ENCODE results near the gene AP1S3. TPM values are rescaled to one million over a fixed set of nuclear protein-coding genes. Genes with fewer than 3 reads are reported as not detected.
A peak's percentile ranks its signal among the peaks of the same experiment; 100 is the strongest.

AP1S3 gene
- total RNA-seq, 1 donor from 2014 or later: 46.3 TPM

GRCh38 chr2:223859070-223859469, 21.7 kb upstream of the AP1S3 start:
- no peaks in the 10 kb centered on the region for H3K9me3 Mint-ChIP-seq
- ChIA-PET CTCF (interaction anchor here (1.3 to 1.8 kb wide), 3 partner anchors 21 to 131 kb away, joined by 3 to 7 read pairs (median 4); partner anchors contain the start of gene AP1S3), POLR2A (no interaction called here)
- DNase-seq: no peak
- H3K4me3 Mint-ChIP-seq: no peak overlapping the region
- no peak for TF ChIP-seq CTCF (IDR thresholded peaks at IDR 0.05)
- no peak for ATAC-seq (ENCODE audit: low read depth)
- intact Hi-C loops (cut with micrococcal nuclease): no loop called here
- H3K36me3 Mint-ChIP-seq (ENCODE audit: low read depth): peaks cover 7% of the 10 kb centered on the region
- no peak overlapping the region for H3K27ac Mint-ChIP-seq
- no peaks in the 10 kb centered on the region for H3K27me3 Mint-ChIP-seq
- peaks cover 13% of the 10 kb centered on the region for H3K4me1 Mint-ChIP-seq

- H3K27ac Mint-ChIP-seq: no peak overlapping the region
- no peaks in the 10 kb centered on the region for H3K9me3 Mint-ChIP-seq
- CTCF ChIA-PET: no interaction called here
- intact Hi-C loops (cut with micrococcal nuclease): no loop called here
- no peaks in the 10 kb centered on the region for H3K27me3 Mint-ChIP-seq
- peaks cover 12% of the 10 kb centered on the region for H3K36me3 Mint-ChIP-seq (ENCODE audit: low read depth)
- DNase-seq (no peak), ATAC-seq (ENCODE audit: low read depth) (no peak)
- peaks cover 21% of the 10 kb centered on the region for H3K4me1 Mint-ChIP-seq
- no peak overlapping the region for H3K4me3 Mint-ChIP-seq
- POLR2A ChIA-PET: interaction anchor here (1.0 kb wide), 1 partner anchor 40 kb away, joined by 3 read pairs; no protein-coding TSS in a partner anchor
- TF ChIP-seq CTCF (IDR thresholded peaks at IDR 0.05): no peak
Measured at GRCh38 chr2:223856584-223856983, 19.2 kb upstream of the AP1S3 start.

GRCh38 chr2:223856021-223856420, 18.6 kb upstream of the AP1S3 start:
- CTCF ChIA-PET: no interaction called here
- Mint-ChIP-seq H3K36me3 (ENCODE audit: low read depth) (peaks cover 16% of the 10 kb centered on the region), H3K27me3 (no peaks in the 10 kb centered on the region), H3K9me3 (no peaks in the 10 kb centered on the region), H3K4me1 (peaks cover 26% of the 10 kb centered on the region), H3K4me3 (no peak overlapping the region), H3K27ac (peak overlapping the region; percentile 42)
- POLR2A ChIA-PET: interaction anchor here (1.0 kb wide), 1 partner anchor 41 kb away, joined by 3 read pairs; no protein-coding TSS in a partner anchor
- DNase-seq (no peak), ATAC-seq (ENCODE audit: low read depth) (no peak)
- TF ChIP-seq CTCF (IDR thresholded peaks at IDR 0.05): no peak
- intact Hi-C loops (cut with micrococcal nuclease): no loop called here

GRCh38 chr2:223855426-223855825, 18.0 kb upstream of the AP1S3 start:
- Mint-ChIP-seq H3K9me3 (no peaks in the 10 kb centered on the region), H3K4me1 (peaks cover 28% of the 10 kb centered on the region), H3K27ac (no peak overlapping the region), H3K27me3 (no peaks in the 10 kb centered on the region), H3K36me3 (ENCODE audit: low read depth) (peaks cover 21% of the 10 kb centered on the region), H3K4me3 (no peak overlapping the region)
- no peak for TF ChIP-seq CTCF (IDR thresholded peaks at IDR 0.05)
- intact Hi-C loops (cut with micrococcal nuclease): loop anchor here (2.0 kb wide), 1 partner anchor 17 kb away; no protein-coding TSS in a partner anchor
- ATAC-seq (ENCODE audit: low read depth) (no peak), DNase-seq (no peak)
- POLR2A ChIA-PET: no interaction called here
- CTCF ChIA-PET: no interaction called here

- ChIA-PET POLR2A (no interaction called here), CTCF (no interaction called here)
- Mint-ChIP-seq H3K9me3 (no peaks in the 10 kb centered on the region), H3K27me3 (no peaks in the 10 kb centered on the region), H3K36me3 (ENCODE audit: low read depth) (peaks cover 26% of the 10 kb centered on the region), H3K4me3 (no peak overlapping the region), H3K27ac (peak overlapping the region; percentile 46), H3K4me1 (peaks cover 28% of the 10 kb centered on the region)
- intact Hi-C loops (cut with micrococcal nuclease): loop anchor here (2.0 kb wide), 1 partner anchor 16 kb away; no protein-coding TSS in a partner anchor
- TF ChIP-seq CTCF (IDR thresholded peaks at IDR 0.05): no peak
- ATAC-seq (ENCODE audit: low read depth): no peak
- DNase-seq: no peak
Measured at GRCh38 chr2:223854741-223855140, 17.4 kb upstream of the AP1S3 start.

Data from activated B cell treated with CpG ODN at 0.5 μM for 24 hours (primary cell).